HG02885 (cell line): ENCODE results near the gene HUWE1.
"Not testable (repeated sequence)": the region's sequence is repeated elsewhere in the genome, so short reads cannot be mapped to it uniquely, and the experiment has no call there.

Source experiments
- ATAC-seq: cut with Tn5 transposase; IDR thresholded peaks from one replicate; pipeline ENCODE4 v1.9.1; 2021; ENCODE audit warnings: mild to moderate bottlenecking; ENCODE audit not compliant: unreplicated experiment, poor library complexity

HUWE1 gene

DNA sequence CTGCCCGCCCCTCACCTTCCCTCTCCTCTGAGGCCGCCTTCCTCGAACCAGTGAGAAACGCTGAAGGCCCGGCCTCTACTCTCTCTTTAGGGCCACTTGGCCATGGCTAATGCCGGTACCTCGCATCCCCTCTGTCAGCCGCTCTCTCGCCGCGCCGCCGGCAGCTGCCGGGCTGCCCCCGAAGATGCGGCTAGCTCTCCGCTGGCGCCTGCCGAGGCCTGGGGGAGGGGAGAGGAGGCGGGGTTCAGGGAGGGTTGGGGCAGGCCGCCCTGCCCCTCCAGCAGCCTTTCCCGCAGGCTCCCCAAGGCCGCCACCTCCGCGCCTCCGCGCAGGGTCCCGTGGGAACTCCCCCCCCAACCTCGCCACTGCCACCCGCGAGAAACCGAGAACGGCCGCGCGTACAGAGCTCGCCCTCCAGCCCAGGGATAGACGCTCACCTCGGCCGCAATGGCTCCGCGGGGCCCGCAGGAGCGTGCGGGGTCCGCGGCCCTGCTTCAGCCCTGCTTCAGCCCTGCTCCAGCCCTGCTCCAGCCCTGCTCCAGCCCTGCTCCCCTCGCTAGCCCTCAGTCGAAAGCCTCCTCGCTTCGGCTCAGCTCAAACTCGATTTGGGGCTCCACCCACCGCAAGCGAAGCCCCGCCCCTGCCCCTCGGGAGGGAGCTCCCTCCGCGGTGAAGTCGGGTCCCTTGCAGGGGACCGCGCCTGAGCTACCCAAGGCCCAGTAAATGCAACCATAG is at the start of gene HUWE1:
TSS of gene HUWE1 (minus strand) at position 569 of the 735 bp plus-strand sequence. CDS start 32,612 bp downstream, outside the sequence.
- ATAC-seq: peak; percentile 53

GRCh38 chrX:53732797-53733196 is 46.3 kb upstream of the HUWE1 start:
- peak; percentile 84 for ATAC-seq

DNA sequence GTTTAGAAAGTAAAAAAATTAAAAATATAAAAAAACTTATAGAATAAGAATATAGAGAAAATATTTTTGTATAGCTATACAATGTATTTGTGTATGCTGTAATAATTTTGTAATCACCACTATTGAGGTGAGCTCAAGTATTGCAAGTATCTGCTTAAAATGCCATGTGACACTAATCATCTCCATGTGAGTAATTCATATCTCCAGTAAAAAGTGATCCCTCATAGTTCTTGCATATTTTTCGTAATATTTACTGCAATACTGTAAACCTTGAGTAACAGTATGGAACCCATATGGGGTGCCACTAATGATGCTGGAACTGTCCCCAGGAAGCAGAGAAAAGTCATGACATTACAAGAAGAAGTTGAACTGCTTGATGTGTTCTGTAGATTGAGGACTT is 43.2 kb upstream of the HUWE1 start:
- no peak for ATAC-seq

GRCh38 chrX:53728506-53728905 is 42.0 kb upstream of the HUWE1 start:
- ATAC-seq: no peak

DNA sequence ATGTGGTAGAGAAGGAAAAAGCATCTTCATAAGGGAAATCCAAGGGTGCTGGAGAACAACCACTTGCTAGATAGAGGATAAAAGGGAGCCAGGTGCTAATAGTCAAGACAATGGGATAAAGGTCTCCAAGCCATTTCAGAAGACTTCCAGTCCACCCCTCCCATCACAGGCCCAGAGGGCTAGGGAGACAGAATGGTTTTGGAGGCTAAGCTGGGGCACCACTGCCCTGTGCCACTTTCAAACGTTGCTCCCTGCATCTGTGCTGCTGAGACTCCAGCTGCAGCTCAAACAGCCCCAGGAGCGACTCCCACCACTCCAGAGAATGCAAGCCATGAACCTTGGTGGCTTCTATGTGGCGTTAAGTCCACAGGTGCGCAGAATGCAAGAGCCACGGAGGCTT is 38.4 kb upstream of the HUWE1 start:
- ATAC-seq: no peak

GRCh38 chrX:53723381-53723780 is 36.9 kb upstream of the HUWE1 start:
- ATAC-seq: no peak

DNA sequence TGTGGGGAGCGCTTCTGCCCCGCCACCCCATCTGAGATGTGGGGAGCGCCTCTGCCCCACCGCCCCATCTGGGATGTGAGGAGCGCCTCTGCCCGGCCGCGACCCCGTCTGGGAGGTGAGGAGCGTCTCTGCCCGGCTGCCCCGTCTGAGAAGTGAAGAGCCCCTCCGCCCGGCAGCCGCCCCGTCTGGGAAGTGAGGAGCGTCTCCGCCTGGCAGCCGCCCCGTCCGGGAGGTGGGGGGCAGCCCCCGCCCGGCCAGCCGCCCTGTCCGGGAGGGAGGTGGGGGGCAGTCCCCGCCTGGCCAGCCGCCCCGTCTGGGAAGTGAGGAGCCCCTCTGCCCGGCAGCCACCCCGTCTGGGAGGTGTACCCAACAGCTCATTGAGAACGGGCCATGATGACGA is 35.1 kb upstream of the HUWE1 start:
- ATAC-seq: not testable (repeated sequence)

GRCh38 chrX:53719666-53720065 is 33.1 kb upstream of the HUWE1 start:
- not testable (repeated sequence) for ATAC-seq

- peak; percentile 30 for ATAC-seq
These were observed 31.6 kb upstream of the HUWE1 start for GRCh38 chrX:53718073-53718472.

GRCh38 chrX:53717205-53717604 is 30.7 kb upstream of the HUWE1 start:
- no peak for ATAC-seq

- no peak for ATAC-seq
These were observed 30.0 kb upstream of the HUWE1 start for GRCh38 chrX:53716328-53717088.

- ATAC-seq: no peak
These were observed 28.9 kb upstream of the HUWE1 start for GRCh38 chrX:53715346-53715924.

DNA sequence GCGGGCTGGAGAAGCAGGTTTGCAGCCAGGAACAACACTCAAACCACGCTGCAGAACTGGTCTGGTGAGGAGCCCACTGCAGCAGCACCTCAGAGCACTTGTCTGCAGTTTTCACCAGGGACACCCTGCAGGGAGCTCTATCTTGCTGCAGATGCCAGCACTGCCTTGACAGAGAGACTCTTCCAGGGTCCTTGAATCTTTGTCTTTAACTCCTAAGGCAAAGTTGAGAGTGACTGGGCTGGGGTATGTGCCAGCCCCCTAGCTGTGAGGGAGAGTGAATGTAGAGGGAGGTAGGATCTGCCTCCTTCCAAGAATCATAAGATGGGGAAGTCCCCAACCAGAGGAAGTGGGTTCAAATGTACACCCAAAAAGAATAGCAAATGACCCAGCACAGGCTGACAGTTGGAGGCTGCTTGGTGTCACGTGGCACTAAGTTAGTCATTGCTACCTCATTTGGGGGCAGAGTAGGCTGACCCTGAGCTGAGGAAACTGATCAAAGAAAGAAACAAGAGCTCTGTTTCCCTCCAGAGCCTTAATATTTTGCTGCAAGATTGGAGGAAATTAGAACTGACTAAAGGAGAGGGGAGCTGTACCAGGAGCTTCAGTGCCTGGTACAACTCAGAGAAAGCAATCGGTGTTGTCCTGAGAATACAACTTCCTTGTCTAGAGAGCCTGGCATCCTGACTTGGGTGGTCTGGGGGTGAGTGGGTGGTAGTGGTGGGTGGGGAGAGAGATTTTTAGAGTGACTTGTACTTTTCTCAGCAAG is 28.2 kb upstream of the HUWE1 start:
- ATAC-seq: peak; percentile 81

- ATAC-seq: peak; percentile 22
These were observed 27.6 kb upstream of the HUWE1 start for GRCh38 chrX:53713987-53714579.

DNA sequence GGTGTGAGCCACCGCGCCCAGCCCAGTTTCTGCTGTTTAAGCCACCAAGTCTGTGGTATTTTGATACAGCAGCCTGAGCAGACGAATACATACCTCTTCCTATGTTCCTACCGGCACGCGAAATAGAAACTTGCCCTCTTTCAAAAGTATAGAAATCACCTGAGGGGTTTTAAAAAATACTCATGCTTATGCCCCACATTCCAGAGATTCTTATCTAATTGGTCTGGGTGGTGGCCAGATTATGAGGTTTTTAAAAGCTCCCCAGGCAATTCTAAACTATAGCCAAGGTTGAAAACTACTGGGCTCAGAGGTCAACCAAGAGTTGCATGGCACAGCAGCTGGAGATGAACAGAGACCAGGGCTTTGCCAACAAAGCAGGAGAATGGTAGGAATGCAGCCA is 24.9 kb upstream of the HUWE1 start:
- no peak for ATAC-seq

GRCh38 chrX:53704854-53705253 is 18.3 kb upstream of the HUWE1 start:
- no peak for ATAC-seq

DNA sequence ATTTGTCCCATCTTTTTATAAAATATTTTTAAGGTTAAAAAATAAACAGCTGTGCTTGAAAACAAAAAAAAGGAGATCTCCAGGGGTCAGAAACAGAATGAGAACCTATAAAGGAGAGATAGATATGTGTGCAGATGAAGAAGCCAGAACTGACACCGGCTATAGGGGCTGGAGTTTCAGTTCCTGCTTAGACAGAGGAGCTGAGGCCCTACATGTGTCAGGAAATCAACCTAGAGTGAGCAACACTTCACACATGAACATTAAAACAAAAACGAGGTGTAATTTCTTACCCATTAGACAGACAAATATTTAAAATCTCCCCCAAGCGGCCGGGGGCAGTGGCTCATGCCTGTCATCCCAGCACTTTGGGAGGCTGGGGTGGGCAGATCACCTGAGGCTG is 17.8 kb upstream of the HUWE1 start:
- peak; percentile 89 for ATAC-seq

- no peak for ATAC-seq
These were observed 9.5 kb upstream of the HUWE1 start for GRCh38 chrX:53695946-53696549.

GRCh38 chrX:53694642-53695041 is 8.1 kb upstream of the HUWE1 start:
- ATAC-seq: no peak

DNA sequence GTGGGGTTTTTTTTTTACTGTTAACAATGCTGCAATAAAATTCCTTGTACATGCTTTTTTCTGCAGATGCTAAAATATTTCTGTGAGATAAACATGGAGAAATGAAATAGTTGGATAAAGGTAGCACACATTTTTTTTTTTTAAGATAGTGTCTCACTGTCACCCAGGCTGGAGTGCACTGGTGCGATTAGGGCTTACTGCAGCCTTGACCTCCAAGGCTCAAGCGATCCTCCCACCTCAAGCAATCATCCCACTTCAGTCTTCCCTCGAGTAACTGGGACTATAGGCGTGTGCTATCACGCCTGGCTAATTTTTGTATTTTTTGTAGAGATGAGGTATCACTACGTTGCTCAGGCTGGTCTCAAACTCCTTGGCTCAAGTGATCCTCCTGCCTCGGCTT is 1.8 kb upstream of the HUWE1 start:
- ATAC-seq: no peak
